GM18520 (cell line): Measurements from ENCODE around the gene OR5B21.

Source experiments
- ATAC-seq: cut with Tn5 transposase; IDR thresholded peaks from one replicate; pipeline ENCODE4 v1.9.1; 2021; ENCODE audit not compliant: unreplicated experiment

Gene OR5B21

DNA sequence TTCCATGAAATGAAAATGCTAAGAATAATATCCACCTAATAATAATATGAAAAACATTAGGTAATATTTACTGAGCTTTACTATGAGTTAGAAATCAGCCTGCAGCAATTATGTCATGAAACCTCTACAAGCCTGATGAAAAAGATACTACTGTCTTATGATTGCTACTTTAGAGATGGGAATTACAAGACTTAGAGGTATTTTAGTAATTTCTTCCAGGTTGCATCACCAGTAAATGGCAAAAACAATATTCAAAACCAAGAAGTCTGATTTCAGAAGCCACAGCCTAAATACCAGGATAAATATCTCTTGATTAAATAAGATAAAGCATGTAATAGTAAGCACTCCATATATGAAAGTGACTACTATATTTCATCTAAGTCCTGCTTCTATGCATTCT, 13.8 kb downstream of the OR5B21 start:
- ATAC-seq: no peak

DNA sequence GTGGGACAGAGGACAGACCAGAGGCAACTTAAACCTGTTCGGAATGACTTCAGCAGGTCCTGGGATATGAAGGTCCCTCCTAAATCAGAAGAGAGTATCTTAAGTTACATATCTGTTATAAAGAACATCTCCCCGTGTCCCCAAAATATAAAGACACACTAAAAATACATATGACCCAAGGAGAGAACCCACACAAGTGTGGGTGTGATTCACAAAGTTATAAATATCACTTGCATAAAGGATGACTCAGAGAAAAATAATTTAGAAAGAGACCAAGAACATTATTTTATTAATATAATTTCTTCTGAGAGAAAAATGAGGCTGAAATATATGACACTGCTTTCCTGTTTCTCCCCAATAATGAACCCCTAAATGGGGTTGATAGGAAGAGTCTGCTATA, 14.2 kb downstream of the OR5B21 start:
- ATAC-seq: no peak

DNA sequence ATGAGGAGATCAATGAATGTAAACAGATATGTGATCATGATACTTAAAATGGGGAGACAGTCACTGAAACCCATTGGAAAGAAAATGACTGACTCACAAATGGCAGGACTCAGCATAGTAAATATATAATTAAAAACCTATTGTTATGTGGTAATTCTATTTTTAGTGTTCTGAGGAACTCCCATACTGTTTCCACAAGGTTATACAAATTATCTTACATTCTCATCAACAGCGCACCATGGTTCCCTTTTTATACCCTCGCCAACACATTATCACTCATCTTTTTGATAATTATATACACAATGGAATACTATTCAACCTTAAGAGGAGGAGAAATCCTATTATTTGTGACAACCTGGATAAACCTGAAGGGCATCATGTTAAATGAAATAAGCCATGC, 17.1 kb downstream of the OR5B21 start:
- no peak for ATAC-seq

DNA sequence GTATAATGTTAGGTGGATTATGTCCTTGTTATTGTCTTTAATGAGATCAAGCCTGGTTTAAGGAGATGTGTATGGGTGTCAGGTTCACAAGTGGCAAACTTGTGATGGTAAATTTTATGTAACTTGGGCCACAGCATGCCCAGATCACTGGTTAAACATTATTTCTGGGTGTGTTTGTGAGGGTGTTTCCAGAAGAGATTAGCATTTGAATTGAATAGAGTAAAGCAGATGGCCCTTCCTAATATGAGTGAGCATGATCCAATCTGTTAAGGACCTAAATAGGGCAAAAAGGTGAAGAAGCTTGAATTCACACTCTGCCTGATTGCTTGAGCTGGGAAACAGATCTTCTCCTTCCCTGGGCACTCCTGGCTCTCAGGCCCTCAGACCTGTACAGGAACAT, 20.7 kb downstream of the OR5B21 start:
- no peak for ATAC-seq

DNA sequence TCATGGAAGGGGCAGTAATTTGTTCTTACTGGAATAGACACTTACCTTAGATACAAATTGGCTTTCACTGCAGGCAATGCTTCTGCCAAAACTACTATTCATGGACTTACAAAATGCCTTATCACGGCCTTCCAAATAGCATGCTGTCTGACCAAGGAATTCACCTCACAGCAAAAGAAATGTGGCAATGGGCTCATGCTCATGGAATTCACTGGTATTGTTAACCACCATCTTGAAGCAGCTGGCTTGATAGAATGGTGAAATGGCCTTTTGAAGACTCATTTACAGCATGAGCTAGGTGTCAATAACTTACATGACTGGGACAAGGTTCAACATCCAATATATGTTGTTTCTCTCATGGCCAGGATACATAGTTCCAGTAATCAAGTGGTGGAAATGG, 21.9 kb downstream of the OR5B21 start:
- no peak for ATAC-seq

DNA sequence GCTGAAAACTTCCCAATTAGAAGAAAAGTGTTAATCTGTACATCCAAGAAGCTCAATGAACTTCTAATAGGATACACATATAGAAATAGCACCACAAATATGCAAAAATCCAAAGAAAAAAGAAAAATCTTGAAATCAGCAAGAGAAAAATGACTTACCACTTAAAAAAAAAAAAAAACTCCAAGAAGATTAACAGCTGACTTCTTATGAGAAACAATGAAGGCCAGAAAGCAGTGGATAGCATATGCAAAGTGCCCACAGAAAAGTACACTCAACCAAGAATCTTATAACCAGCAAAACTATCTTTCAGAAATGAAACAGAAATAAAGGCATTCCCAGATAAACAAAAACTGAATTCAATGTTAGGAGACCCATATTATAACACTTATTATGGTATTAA, 36.0 kb downstream of the OR5B21 start:
- no peak for ATAC-seq

DNA sequence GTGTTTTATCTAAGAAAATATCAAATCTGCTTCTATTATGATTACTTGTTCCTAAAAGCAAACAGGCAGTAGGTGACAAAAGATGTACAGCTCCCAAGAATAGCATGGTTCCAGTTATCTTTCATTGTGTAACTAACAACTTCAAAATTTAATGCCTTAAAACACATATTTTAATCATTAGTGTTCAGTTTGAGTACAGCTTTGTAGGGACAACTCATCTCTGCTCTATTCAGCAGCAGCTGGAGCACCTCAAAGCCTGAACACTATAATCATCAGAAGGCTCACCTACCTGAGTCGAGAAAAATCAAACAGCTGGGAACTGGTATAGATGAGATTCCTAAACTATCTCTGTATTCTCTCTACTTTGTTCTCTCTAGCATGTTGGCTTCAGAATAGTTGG, 41.6 kb downstream of the OR5B21 start:
- ATAC-seq: no peak

DNA sequence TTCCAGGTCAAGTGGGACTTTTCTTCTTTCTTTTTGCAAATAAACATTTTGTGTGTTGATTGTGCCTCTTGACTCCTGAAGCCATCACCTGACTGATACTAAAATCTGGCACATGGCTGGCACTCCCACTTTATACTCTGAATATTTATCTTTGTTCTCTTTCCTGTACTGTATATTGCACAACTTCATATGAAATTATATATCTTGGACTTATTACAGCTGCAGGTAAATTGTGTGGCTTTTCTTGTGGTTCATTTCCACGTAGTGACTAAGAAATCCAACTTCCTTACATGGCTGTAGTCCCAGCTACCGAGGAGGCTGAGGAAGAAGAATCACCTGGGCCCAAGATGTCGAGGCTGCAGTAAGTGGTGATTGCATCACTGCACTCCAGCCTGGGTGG, 42.2 kb downstream of the OR5B21 start:
- ATAC-seq: no peak
